Sigmoid colon (tissue), 7 donors: ENCODE results near the gene NMBR. TPM values are rescaled to one million over a fixed set of nuclear protein-coding genes. Genes with fewer than 3 reads are reported as not detected.
"Not testable (repeated sequence)": the region's sequence is repeated elsewhere in the genome, so short reads cannot be mapped to it uniquely, and the experiment has no call there.

Experiments
- DNase-seq: peaks from one replicate; pipeline ENCODE4 v3.0.0-alpha.2; 2019
- H3K27ac ChIP-seq, 4 donors: fragments of 200-600 bp; sonication (generic); one replicate each; pipeline ENCODE4 v1.5.1; 2016 to 2019; ENCODE audit warnings: mild to moderate bottlenecking in 1 of 4
- H3K27me3 ChIP-seq, 3 donors: fragments of 200-600 bp; sonication (generic); one replicate each; pipeline ENCODE4 v1.5.1; 2019; ENCODE audit warnings: mild to moderate bottlenecking in 1 of 3
- H3K36me3 ChIP-seq, 4 donors: fragments of 200-600 bp; sonication (generic); one replicate each; pipeline ENCODE4 v1.5.1; 2016 to 2019
- H3K4me1 ChIP-seq, 4 donors: fragments of 200-600 bp; sonication (generic); one replicate each; pipeline ENCODE4 v1.5.1; 2017 to 2019
- H3K4me3 ChIP-seq, 4 donors: fragments of 200-600 bp; sonication (generic); one replicate each; pipeline ENCODE4 v1.5.1; 2017 to 2019; ENCODE audit warnings: mild to moderate bottlenecking in 2 of 4, moderate library complexity in 1 of 4
- H3K9me3 ChIP-seq, 4 donors: fragments of 200-600 bp in 3 of 4; sonication (generic) in 3 of 4; one replicate each; pipeline versions ENCODE4 v1.5.1 to v1.6.1; 2013 to 2019
- EP300 ChIP-seq, 4 donors: sonication (generic); formaldehyde crosslinking; IDR thresholded peaks; one replicate each; pipeline ENCODE4 v1.6.1; 2017; ENCODE audit warnings: antibody characterized with exemption in 4 of 4
- POLR2A ChIP-seq, 2 donors: fragments of 450-650 bp; IDR thresholded peaks; one replicate each; pipeline ENCODE4 v1.6.1; 2016; ENCODE audit warnings: antibody characterized with exemption in 2 of 2, mild to moderate bottlenecking in 2 of 2, moderate library complexity in 2 of 2
- POLR2AphosphoS5 ChIP-seq, 4 donors: sonication (generic); formaldehyde crosslinking; IDR thresholded peaks; one replicate each; pipeline ENCODE4 v1.6.1; 2017; ENCODE audit warnings: antibody characterized with exemption in 4 of 4
- WGBS, 2 donors: extraction: QIAGEN DNeasy Blood & Tissue Kit; methylation state at CpG; one replicate each; pipeline ENCODE4 v1.1.7; 2013; 5-methylcytosine and 5-hydroxymethylcytosine counted together
- intact Hi-C: fragments of 100-400 bp; cut with DNase I; formaldehyde crosslinking; loops from one replicate; pipeline ENCODE4 v1.15.1; 2023
- polyA plus RNA-seq, 3 donors: library from polyadenylated mRNA; stranded (reverse); fragments of 200-250 nt; gene quantifications; one replicate each; pipeline ENCODE4 v1.2.3, GENCODE V29; 2013
- total RNA-seq, 4 donors: library from RNA; depleted of rRNA; stranded (reverse); fragments of >200 nt; gene quantifications; one replicate each; pipeline ENCODE4 v1.1.0, GENCODE V29; 2016
- TF ChIP-seq, protein P1 (sequence below), 4 experiments: fragments of 450-650 bp in 3 of 4; fragments of 200-600 bp in 1 of 4; IDR thresholded peaks; one replicate each; pipeline ENCODE4 v1.5.1; 2016 to 2019; ENCODE audit warnings: antibody characterized with exemption in 4 of 4, mild to moderate bottlenecking in 3 of 4, moderate library complexity in 2 of 4
- donor health status: healthy with polysubstance abuse.
- donor health status: Bipolar disorder and iron deficiency.
- donor health status: healthy.

NMBR gene
- total and polyA plus RNA-seq, 7 donors = not detected

DNA sequence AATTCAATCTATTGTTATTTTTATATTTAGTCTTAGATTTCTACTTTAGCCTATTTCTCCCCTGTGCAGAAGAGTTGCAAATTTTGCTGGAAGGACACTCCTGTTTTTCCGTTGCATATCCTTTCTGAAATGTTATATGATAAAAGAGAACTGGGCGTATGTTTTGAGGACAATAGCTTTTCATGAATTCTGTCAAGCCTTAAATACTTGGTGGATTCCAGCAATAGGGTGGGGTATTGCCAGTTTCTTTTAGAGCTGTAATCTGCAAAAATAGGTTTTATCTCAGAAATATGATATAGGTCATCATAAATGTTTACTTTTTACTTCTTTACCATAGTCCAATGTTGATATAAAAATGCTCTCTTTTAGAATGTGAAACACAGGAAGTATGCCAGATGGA is 42.1 kb upstream of the NMBR start:
- DNase-seq = no peak
- Histone ChIP-seq H3K27ac (no peak overlapping the region), H3K36me3 (peaks cover 0 to 17% (median 0%) of the 10 kb centered on the region in 4 donors), H3K4me3 (no peak overlapping the region), H3K9me3 (no peaks in the 10 kb centered on the region), H3K27me3 (no peaks in the 10 kb centered on the region), H3K4me1 (peaks cover 0 to 11% (median 0%) of the 10 kb centered on the region in 4 donors)
- TF ChIP-seq EP300 (IDR thresholded peaks at IDR 0.05) = no peak
- no peak for TF ChIP-seq POLR2A (IDR thresholded peaks at IDR 0.05)
- no peak for TF ChIP-seq POLR2AphosphoS5 (IDR thresholded peaks at IDR 0.05)
- TF ChIP-seq, protein P1, sequence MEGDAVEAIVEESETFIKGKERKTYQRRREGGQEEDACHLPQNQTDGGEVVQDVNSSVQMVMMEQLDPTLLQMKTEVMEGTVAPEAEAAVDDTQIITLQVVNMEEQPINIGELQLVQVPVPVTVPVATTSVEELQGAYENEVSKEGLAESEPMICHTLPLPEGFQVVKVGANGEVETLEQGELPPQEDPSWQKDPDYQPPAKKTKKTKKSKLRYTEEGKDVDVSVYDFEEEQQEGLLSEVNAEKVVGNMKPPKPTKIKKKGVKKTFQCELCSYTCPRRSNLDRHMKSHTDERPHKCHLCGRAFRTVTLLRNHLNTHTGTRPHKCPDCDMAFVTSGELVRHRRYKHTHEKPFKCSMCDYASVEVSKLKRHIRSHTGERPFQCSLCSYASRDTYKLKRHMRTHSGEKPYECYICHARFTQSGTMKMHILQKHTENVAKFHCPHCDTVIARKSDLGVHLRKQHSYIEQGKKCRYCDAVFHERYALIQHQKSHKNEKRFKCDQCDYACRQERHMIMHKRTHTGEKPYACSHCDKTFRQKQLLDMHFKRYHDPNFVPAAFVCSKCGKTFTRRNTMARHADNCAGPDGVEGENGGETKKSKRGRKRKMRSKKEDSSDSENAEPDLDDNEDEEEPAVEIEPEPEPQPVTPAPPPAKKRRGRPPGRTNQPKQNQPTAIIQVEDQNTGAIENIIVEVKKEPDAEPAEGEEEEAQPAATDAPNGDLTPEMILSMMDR (IDR thresholded peaks at IDR 0.05) = no peak
- WGBS, 2 donors = 71 to 90% methylated on average over 2 of the region's 2 CpGs
- intact Hi-C loops = no loop called here

DNA sequence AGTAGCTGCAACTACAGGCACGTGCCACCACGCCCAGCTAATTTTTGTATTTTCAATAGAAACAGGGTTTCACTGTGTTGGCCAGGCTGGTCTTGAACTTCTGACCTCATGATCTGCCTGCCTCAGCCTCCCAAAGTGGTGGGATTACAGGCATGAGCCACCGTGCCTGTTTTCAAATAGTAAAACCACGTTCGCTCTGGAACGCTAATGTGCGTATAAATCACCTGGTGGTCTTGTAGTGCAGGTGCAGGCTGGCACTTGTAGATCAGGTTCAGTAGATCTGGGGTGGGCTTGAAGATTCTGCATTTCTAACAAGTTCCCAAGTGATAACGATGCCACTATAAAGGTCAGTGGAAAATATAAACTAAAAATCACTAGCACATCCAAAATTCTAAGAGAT is 41.4 kb upstream of the NMBR start:
- 95 to 97% methylated on average over 8 of the region's 8 CpGs for WGBS, 2 donors
- H3K27ac ChIP-seq, H3K9me3 ChIP-seq, H3K4me3 ChIP-seq, DNase-seq, intact Hi-C loops, H3K27me3 ChIP-seq: not testable (repeated sequence)
- peaks cover 0 to 17% (median 0%) of the 10 kb centered on the region in 4 donors for H3K36me3 ChIP-seq
- peaks cover 0 to 11% (median 0%) of the 10 kb centered on the region in 4 donors for H3K4me1 ChIP-seq

DNA sequence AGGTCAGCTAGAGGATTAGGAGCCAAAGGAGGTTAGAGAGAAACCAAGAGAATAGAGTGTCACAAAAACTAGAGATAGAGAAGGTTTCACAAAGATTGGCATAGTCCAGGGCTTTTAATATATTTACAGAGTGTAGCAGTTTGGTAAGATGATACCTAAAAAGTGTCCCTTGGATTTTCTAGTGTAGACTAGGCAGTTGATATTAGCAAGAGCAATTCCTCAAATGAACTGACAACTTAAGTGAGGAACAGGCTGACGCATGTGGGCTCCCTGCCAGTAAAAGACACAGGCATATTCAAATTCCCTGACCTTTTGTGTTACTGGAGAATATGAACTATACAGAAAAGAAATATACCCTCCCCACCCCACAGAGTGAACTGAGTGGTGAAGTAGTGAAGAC is 40.3 kb upstream of the NMBR start:
- Histone ChIP-seq H3K27ac (no peak overlapping the region), H3K4me1 (peaks cover 0 to 11% (median 0%) of the 10 kb centered on the region in 4 donors), H3K27me3 (no peaks in the 10 kb centered on the region), H3K4me3 (no peak overlapping the region), H3K36me3 (peaks cover 0 to 17% (median 0%) of the 10 kb centered on the region in 4 donors), H3K9me3 (no peaks in the 10 kb centered on the region)
- DNase-seq = no peak
- intact Hi-C loops = no loop called here
- 43 to 71% methylated on average over 1 of the region's 1 CpG for WGBS, 2 donors
- TF ChIP-seq, protein P1 (IDR thresholded peaks at IDR 0.05) = no peak
- TF ChIP-seq EP300 (IDR thresholded peaks at IDR 0.05) (no peak), POLR2AphosphoS5 (IDR thresholded peaks at IDR 0.05) (no peak), POLR2A (IDR thresholded peaks at IDR 0.05) (no peak)

- Histone ChIP-seq H3K27me3 (no peaks in the 10 kb centered on the region), H3K4me3 (no peak overlapping the region), H3K27ac (no peak overlapping the region), H3K9me3 (no peaks in the 10 kb centered on the region), H3K4me1 (peaks cover 0 to 11% (median 0%) of the 10 kb centered on the region in 4 donors), H3K36me3 (peaks cover 0 to 16% (median 0%) of the 10 kb centered on the region in 4 donors)
- TF ChIP-seq POLR2AphosphoS5 (IDR thresholded peaks at IDR 0.05) = no peak
- TF ChIP-seq, protein P1 (IDR thresholded peaks at IDR 0.05) = no peak
- no peak for DNase-seq
- WGBS, 2 donors = 94 to 95% methylated on average over 1 of the region's 1 CpG
- intact Hi-C loops = no loop called here
Measured at GRCh38 chr6:142185641-142186040, 38.7 kb upstream of the NMBR start.

GRCh38 chr6:142184307-142184706 is 37.4 kb upstream of the NMBR start:
- Histone ChIP-seq H3K4me1 (peaks cover 0 to 11% (median 0%) of the 10 kb centered on the region in 4 donors), H3K9me3 (no peaks in the 10 kb centered on the region), H3K27ac (no peak overlapping the region), H3K36me3 (peaks cover 0 to 3% (median 0%) of the 10 kb centered on the region in 4 donors), H3K4me3 (no peak overlapping the region), H3K27me3 (no peaks in the 10 kb centered on the region)
- DNase-seq = no peak
- no peak for TF ChIP-seq EP300 (IDR thresholded peaks at IDR 0.05)
- no peak for TF ChIP-seq POLR2AphosphoS5 (IDR thresholded peaks at IDR 0.05)
- TF ChIP-seq, protein P1 (IDR thresholded peaks at IDR 0.05) = no peak
- TF ChIP-seq POLR2A (IDR thresholded peaks at IDR 0.05) = no peak
- WGBS, 2 donors = 93 to 94% methylated on average over 2 of the region's 2 CpGs
- intact Hi-C loops = no loop called here
